HG03460 (cell line): ENCODE measurements around the gene CD2AP.
"Not testable (repeated sequence)": the region's sequence is repeated elsewhere in the genome, so short reads cannot be mapped to it uniquely, and the experiment has no call there.

ENCODE experiments used
- ATAC-seq: cut with Tn5 transposase; IDR thresholded peaks from one replicate; pipeline ENCODE4 v1.9.1; 2021; ENCODE audit not compliant: unreplicated experiment

The CD2AP gene

DNA sequence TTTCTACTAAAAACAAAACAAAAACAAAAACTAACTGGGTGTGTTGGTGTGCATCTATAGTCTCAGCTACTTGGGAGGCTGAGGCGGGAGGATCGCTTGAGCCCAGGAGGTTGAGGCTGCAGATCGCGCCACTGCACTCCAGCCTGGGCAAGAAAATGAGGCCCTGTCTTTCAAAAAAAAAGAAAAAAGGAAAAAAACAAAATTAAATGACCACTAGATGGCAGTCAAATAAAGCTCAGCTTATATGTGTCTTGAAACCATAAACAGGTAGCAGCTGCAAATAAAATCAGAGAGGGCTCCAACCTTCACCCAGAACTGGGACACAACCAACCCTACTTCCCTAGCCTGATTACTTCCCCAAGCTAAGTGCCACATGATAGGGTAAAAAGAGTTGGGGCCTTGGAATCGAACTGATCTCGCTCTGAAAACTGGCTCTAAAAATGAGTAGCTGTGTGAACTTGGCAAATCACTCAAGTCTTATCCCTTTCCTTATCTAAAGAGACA, 153.7 kb downstream of the CD2AP start:
- no peak for ATAC-seq

DNA sequence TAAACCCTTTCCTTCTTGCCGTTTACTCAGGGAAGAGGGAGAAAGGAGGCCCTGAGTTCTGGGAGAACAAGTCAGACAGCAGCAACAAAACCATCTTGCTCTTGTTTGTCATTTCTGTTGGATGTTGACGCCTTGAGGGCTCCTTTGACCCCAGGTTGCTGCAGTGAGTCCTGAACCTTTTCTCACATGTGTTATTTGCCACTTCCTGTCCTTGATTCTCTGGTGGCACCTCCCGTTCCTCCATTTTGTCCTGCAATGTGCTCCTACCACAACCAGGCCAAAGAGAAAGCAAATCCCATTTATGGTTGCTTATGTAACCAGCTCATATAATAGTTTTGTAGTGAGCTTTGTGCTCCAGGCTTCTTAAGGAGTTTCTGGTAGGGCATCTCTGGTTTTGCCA, 154.2 kb downstream of the CD2AP start:
- ATAC-seq: no peak

GRCh38 chr6:47633141-47633540, 155.6 kb downstream of the CD2AP start:
- ATAC-seq: no peak

DNA sequence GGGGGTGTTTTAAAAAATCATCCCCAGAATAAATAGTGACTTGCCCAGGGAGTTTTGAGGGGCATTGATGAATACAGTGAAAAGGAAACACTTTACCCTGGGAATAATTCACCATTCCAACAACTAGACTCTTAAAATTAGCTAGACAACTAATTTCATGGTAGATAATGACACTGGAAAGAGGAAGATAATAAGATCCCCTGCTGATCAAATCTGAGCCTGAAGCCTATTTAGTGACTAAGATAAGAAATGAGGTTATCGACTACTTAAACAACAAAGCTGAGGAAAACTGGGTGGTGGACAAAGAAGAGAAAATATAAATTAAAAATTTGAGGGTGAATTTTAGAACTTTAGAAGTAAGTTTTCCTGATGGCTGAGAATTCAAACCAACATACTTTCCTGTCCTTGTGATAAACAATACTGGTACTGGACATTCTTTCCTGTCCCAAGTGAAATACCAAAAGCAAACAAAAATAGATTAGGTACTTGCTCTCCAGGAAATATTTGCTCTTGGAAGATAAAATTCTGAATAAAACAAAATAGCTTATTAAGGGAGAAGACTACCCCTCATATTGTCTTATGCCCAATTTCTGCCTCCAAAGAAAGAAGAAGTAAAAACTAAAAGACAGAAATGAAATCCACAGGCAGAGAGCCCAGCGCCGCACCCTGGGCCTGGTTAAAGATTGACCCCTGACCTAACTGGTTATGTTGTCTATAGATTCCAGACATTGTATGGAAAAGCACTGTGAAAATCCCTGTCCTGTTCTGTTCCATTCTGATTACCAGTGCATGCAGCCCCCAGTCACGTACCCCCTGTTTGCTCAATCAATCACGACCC, 156.8 kb downstream of the CD2AP start:
- ATAC-seq: no peak

DNA sequence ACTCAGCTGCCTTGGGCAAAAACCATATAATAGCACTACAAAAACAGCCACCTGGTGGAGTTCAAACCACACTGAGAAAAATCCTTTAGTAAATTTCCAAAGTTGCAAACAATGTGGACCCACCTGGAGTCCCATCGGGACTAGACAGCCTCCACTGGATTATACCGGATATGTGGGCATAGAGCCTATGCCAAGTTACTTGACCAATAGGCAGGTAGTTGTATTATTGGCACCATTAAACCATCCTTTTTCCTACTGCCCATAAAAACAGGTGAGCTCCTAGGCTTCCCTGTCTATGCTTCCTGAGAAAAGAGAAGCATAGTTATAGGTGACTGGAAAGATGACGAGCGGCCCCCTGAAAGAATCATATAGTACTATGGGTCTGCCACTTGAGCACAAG, 169.1 kb downstream of the CD2AP start:
- ATAC-seq: no peak

GRCh38 chr6:47647188-47647587, 169.6 kb downstream of the CD2AP start:
- no peak for ATAC-seq

GRCh38 chr6:47647626-47648025, 170.0 kb downstream of the CD2AP start:
- not testable (repeated sequence) for ATAC-seq

DNA sequence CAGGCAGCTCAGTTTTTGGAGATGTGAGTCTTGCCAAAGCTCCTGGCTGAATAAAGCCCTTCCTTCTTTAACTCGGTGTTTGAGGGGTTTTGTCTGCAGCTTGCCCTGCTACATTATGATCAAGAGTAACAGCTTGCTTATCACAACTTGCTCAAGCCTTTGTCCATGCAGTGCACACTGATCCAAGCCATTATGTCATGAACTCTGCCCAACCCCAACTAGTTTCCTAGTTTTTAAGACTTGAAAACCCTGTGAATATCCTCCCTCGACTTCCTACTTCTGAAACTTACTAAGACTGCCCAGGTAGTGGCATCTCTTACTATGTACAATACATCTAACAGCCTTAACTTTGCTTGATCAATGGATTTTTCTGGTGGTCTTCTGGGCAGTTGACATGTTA, 170.4 kb downstream of the CD2AP start:
- no peak for ATAC-seq

DNA sequence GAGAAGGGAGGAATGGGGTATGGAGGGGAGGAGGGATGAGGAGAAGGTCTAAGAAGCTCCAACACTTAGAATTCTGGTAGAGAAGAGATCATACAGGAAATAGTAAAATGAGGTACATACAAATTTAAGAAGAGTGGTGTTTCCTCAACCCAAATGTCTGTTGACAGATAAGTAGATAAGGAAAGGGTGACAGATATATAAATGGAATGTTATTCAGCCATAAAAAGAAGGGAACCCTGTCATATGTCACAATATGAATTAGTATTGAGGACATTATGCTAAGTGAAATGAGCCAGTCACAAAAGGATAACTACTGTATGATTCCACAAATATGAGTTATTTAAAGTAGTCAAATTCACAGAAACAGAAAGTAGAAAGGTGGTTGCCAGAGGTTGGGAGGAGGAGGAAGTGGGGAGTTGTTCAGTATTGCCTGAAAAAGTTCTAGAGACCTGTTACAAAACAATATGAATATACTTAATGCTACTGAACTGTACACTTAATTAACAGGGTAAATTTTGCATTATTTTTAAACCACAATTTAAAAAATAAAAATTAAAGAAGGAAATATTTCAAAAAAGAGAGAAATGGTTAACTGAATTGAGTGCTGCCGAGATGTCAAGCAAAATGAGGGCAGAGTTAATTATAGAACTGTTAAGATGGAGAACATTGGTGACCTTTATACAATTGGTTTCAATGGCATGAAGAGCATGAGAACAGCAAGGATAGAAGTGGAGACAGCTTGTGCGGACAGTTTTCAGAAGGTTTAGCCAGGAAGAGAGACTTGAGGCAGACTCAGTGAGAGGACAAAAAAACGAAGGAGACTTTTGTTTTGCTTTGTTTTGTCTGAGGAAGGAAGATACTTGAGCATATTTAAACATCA, 173.2 kb downstream of the CD2AP start:
- no peak for ATAC-seq

- no peak for ATAC-seq
These were observed 173.9 kb downstream of the CD2AP start for GRCh38 chr6:47651505-47651944.

- ATAC-seq: no peak
These were observed 176.1 kb downstream of the CD2AP start for GRCh38 chr6:47653706-47654105.

GRCh38 chr6:47654255-47654654, 176.7 kb downstream of the CD2AP start:
- no peak for ATAC-seq

DNA sequence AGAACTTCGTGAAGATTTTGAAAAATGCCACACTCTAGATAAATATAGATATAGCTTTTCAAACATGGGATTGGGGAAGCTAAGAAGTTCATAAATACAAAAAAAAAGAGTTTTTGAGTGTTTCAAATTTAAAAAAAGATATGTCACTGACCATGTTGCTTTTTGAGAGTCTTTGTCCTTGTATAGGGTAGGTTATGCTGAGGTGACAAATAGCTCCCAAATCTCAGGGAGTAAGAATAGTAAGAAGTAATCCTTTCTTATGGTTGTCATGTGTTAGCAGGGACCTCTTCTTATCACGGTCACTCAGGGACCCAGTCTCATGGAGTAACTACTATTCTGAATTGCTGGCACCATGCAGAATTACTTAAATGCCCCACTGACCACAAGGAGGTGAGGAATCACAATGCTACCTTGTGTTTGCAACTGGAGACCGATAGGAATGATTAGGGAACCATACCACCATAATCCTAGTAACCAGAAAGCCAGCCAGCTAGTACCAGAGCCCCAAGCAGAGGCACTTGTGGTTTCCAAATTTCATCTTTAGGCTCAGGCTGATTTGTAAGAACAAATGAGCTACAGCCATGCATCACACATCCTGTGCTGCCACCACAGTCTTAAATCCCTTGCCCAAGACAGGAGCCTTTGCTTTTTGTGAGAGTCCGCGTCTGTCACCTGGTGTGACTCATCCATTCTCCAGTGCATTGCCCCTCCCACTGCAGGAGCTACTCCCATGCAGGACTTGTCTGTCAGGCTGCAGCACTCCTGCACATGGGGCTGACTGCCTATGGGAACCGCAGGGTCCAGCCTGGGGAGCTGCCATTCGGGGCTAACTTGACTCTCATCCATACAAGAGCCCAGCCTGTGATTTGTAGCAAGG, 178.4 kb downstream of the CD2AP start:
- no peak for ATAC-seq

- no peak for ATAC-seq
These were observed 184.4 kb downstream of the CD2AP start for GRCh38 chr6:47661960-47662359.

- no peak for ATAC-seq
These were observed 186.1 kb downstream of the CD2AP start for GRCh38 chr6:47663462-47664216.

- no peak for ATAC-seq
These were observed 187.5 kb downstream of the CD2AP start for GRCh38 chr6:47665112-47665511.

DNA sequence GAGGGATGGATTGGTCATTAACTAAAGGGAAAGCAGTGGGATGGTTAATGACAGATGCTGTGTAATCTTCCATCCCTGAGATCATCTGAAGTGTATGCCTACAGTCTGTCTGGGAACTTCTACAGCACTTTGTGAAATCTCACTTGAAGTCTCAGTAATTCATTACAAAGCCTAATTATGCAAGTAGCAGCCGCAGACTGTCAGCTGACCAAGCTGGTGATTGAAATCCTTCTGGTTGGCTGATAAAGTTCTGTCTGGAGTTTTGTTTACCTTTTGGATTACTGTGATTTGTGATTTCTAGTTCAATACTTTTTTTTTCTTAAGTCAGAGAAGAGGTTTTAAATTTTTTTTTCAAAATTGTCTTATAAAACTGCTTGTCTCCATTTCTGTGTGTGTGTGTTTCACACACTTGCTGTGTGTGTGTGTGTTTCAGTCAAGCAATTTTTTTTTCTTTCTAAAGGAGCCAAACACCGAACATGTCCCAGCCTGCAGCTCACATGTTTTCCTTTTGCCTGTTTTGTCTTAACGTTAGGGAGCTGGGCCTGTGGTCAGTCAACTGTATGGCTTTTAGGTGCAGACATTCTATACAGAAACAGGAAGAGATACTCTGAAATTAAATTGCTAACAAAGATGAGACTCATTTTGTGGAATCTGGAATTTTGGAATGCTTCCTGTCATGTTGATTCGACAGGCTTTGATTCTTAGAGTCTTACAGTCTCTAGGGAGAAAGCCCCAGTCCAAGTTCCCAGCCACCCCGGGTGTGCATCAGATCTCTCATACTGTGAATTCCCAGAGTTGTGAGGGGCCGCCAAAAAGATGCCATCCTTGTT, 192.3 kb downstream of the CD2AP start:
- ATAC-seq: no peak

- ATAC-seq: no peak
These were observed 193.3 kb downstream of the CD2AP start for GRCh38 chr6:47670851-47671250.

DNA sequence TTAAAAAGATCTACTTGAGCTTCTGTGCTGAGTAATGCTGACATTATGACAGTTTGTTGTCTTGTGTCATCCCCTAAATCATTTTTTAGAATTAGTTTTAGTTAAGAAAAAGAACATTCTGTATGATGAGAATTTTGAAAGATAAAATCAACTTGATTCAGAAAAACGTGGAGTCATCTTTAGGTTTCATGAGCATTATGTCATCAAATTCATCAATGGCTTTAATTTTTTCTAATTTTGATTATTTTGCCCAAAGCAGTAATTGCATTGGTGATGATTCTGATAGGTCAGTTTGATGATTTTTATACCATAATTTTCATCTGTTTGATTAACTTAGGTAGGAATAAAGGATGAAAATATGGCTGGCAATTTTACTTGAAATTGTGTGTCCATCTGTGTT, 194.2 kb downstream of the CD2AP start:
- ATAC-seq: no peak
